Right lobe of liver (tissue), 6 donors: ENCODE data around the gene UAP1L1. TPM values are rescaled to one million over a fixed set of nuclear protein-coding genes. Genes with fewer than 3 reads are reported as not detected.

Experiments
- ATAC-seq, 4 donors: fragments of 200-7000 bp; cut with Tn5 transposase; one replicate each; pipeline ENCODE4 v1.9.1; 2020; ENCODE audit warnings: mild to moderate bottlenecking in 4 of 4, moderate library complexity in 4 of 4
- DNase-seq, 3 donors: peaks; one replicate each; pipeline ENCODE4 v3.0.0-alpha.2; 2020
- H3K27ac ChIP-seq, 3 donors: fragments of 200-600 bp; one replicate each; pipeline ENCODE4 v1.8.0; 2022
- H3K27me3 ChIP-seq, 2 donors: fragments of 200-600 bp; one replicate each; pipeline ENCODE4 v1.8.0; 2022
- H3K36me3 ChIP-seq, 4 donors: fragments of 200-600 bp; sonication (generic) in 1 of 4; one replicate each; pipeline versions ENCODE4 v1.5.1 to v1.8.0; 2017 to 2022; ENCODE audit warnings: control low read depth in 1 of 4
- H3K4me1 ChIP-seq, 4 donors: fragments of 200-600 bp; sonication (generic) in 1 of 4; one replicate each; pipeline versions ENCODE4 v1.5.1 to v1.8.0; 2017 to 2022; ENCODE audit warnings: control low read depth in 1 of 4
- H3K4me3 ChIP-seq, 3 donors: fragments of 200-600 bp; one replicate each; pipeline ENCODE4 v1.8.0; 2022
- H3K9me3 ChIP-seq, 4 donors: fragments of 200-600 bp; sonication (generic) in 1 of 4; one replicate each; pipeline versions ENCODE4 v1.5.1 to v1.8.0; 2017 to 2022; ENCODE audit warnings: control low read depth in 1 of 4
- CTCF ChIP-seq, 4 donors: fragments of 200-600 bp in 3 of 4; fragments of 450-650 bp in 1 of 4; IDR thresholded peaks; one replicate each; pipeline versions ENCODE4 v1.5.1 to v1.8.0; 2016 to 2022; ENCODE audit warnings: antibody characterized with exemption in 4 of 4, mild to moderate bottlenecking in 2 of 4
- POLR2A ChIP-seq: fragments of 450-650 bp; IDR thresholded peaks from one replicate; pipeline ENCODE4 v1.6.1; 2017; ENCODE audit warnings: antibody characterized with exemption, mild to moderate bottlenecking
- WGBS: methylation state at CpG from one replicate; pipeline ENCODE4 v1.1.6; 2018; ENCODE audit warnings: low coverage, low lambda C conversion rate; ENCODE audit not compliant: insufficient coverage; ENCODE audit errors: missing lambda C conversion rate; 5-methylcytosine and 5-hydroxymethylcytosine counted together
- intact Hi-C, 2 donors: fragments of 100-400 bp; cut with DNase I; formaldehyde crosslinking; loops; one replicate each; pipeline versions ENCODE4 v1.11.2 to v1.14.1; 2022
- total RNA-seq, 6 experiments: library from RNA; depleted of rRNA in 2 of 6; stranded (reverse); fragments of >200 nt in 2 of 6; fragmentation: NEBNext Ultra II Directional in 3 of 6; extraction: Animal tissue kit (Norgen Biotek cat#: 25700) in 3 of 6; gene quantifications; one replicate each; pipeline versions ENCODE4 v1.1.0 to v1.2.4, GENCODE V29; 2016 to 2023
- donor health status: DM: no; HTN: yes; CAD: no.
- donor health status: DM: no; HTN: no; CAD: no.
- donor health status: DM: no; HTN: no; CAD: no.
- donor health status: DM: no; HTN: yes; CAD: no.
- donor health status: DM: no; HTN: yes; CAD: no.

The UAP1L1 gene
- total RNA-seq, 6 experiments from 2014 or later = 1.3 to 4.9 (median 1.9) TPM

GRCh38 chr9:137088121-137088520, 10.8 kb downstream of the UAP1L1 start:
- no peaks in the 10 kb centered on the region for H3K27me3 ChIP-seq
- no peak overlapping the region for H3K27ac ChIP-seq
- H3K4me1 ChIP-seq = peaks cover 0 to 14% (median 8%) of the 10 kb centered on the region in 4 donors
- DNase-seq = no peak
- no peak for ATAC-seq
- no peak overlapping the region for H3K4me3 ChIP-seq
- intact Hi-C loops = no loop called here
- TF ChIP-seq POLR2A (no peak), CTCF (IDR thresholded peaks at IDR 0.05) (no peak)
- WGBS = 84% methylated on average over 5 of the region's 5 CpGs
- no peaks in the 10 kb centered on the region for H3K9me3 ChIP-seq
- peaks cover 0 to 2% (median 0%) of the 10 kb centered on the region in 4 donors for H3K36me3 ChIP-seq

- ATAC-seq = no peak
- Histone ChIP-seq H3K27me3 (no peaks in the 10 kb centered on the region), H3K4me3 (no peak overlapping the region), H3K36me3 (peaks cover 0 to 2% (median 0%) of the 10 kb centered on the region in 4 donors), H3K27ac (no peak overlapping the region), H3K4me1 (peaks cover 0 to 14% (median 8%) of the 10 kb centered on the region in 4 donors), H3K9me3 (no peaks in the 10 kb centered on the region)
- DNase-seq = no peak
- intact Hi-C loops = no loop called here
- WGBS = 63% methylated on average over 4 of the region's 11 CpGs
- no peak for TF ChIP-seq CTCF (IDR thresholded peaks at IDR 0.05)
- TF ChIP-seq POLR2A = no peak
Observed at GRCh38 chr9:137089232-137089947, 12.1 kb downstream of the UAP1L1 start.

GRCh38 chr9:137095664-137096517, 18.6 kb downstream of the UAP1L1 start:
- H3K36me3 ChIP-seq = peaks cover 0 to 20% (median 7%) of the 10 kb centered on the region in 4 donors
- H3K4me1 ChIP-seq = no peaks in the 10 kb centered on the region
- TF ChIP-seq CTCF (IDR thresholded peaks at IDR 0.05) (peak in 3 of 4 donors; percentile 8 to 16 (median 13)), POLR2A (no peak)
- H3K9me3 ChIP-seq = no peaks in the 10 kb centered on the region
- no peak for DNase-seq
- 75% methylated on average over 20 of the region's 30 CpGs for WGBS
- peak; percentile 45 to 51 (median 48) for ATAC-seq
- H3K27ac ChIP-seq = no peak overlapping the region
- intact Hi-C loops = loop anchor here in 1 of 2 donors (10.0 kb wide), 1 partner anchor 299 kb away; no protein-coding TSS in a partner anchor
- H3K4me3 ChIP-seq = no peak overlapping the region
- no peaks in the 10 kb centered on the region for H3K27me3 ChIP-seq

GRCh38 chr9:137096785-137097546, 19.6 kb downstream of the UAP1L1 start:
- H3K4me3 ChIP-seq = no peak overlapping the region
- H3K27ac ChIP-seq = no peak overlapping the region
- peaks cover 0 to 29% (median 7%) of the 10 kb centered on the region in 4 donors for H3K36me3 ChIP-seq
- no peaks in the 10 kb centered on the region for H3K4me1 ChIP-seq
- no peak for DNase-seq
- WGBS = 93% methylated on average over 20 of the region's 31 CpGs
- TF ChIP-seq CTCF (IDR thresholded peaks at IDR 0.05) (no peak), POLR2A (no peak)
- H3K9me3 ChIP-seq = no peaks in the 10 kb centered on the region
- no peaks in the 10 kb centered on the region for H3K27me3 ChIP-seq
- intact Hi-C loops = loop anchor here in 1 of 2 donors (10.0 kb wide), 1 partner anchor 298 kb away; no protein-coding TSS in a partner anchor
- no peak for ATAC-seq
